Esophagus squamous epithelium (tissue), 4 donors: ENCODE results near the gene C2orf42.

Experiments used
- CTCF ChIP-seq, 6 experiments: fragments of 450-650 bp in 4 of 6; fragments of 200-600 bp in 2 of 6; sonication (generic) in 2 of 6; IDR thresholded peaks; one replicate each; pipeline ENCODE4 v1.5.1; 2016 to 2019; ENCODE audit warnings: antibody characterized with exemption in 6 of 6, mild to moderate bottlenecking in 4 of 6, moderate library complexity in 4 of 6
- POLR2A ChIP-seq, 4 donors: fragments of 450-650 bp; IDR thresholded peaks; one replicate each; pipeline ENCODE4 v1.6.1; 2017; ENCODE audit warnings: antibody characterized with exemption in 4 of 4, mild to moderate bottlenecking in 4 of 4, moderate library complexity in 3 of 4

- peak in 1 of 6 experiments; percentile 18 for TF ChIP-seq CTCF (IDR thresholded peaks at IDR 0.05)
- TF ChIP-seq POLR2A (IDR thresholded peaks at IDR 0.05) = peak in 3 of 4 donors; percentile 86 to 99 (median 97)
Measured at GRCh38 chr2:70190418-70191243, at the start of gene C2orf42.
